Naive thymus-derived CD8-positive, alpha-beta T cell (primary cell): ENCODE measurements around the gene ARHGAP42. TPM values are rescaled to one million over a fixed set of nuclear protein-coding genes. Genes with fewer than 3 reads are reported as not detected.

ENCODE experiments used
- ATAC-seq, 2 donors: fragments of 150-1000 bp; cut with Tn5 transposase in 1 of 2; sonication (Bioruptor Pico), chemical (Tn5 transposase) in 1 of 2; 1 replicate in 1 of 2; 2 replicates in 1 of 2; pipeline ENCODE4 v1.10.0; 2021; ENCODE audit warnings: mild to moderate bottlenecking in 2 of 2, moderate library complexity in 2 of 2
- POLR2A ChIA-PET: fragments of 350-600 bp; sonication (Branson Sonifier 250); formaldehyde crosslinking; loops from one replicate; lab custom pipeline; 2021; ENCODE audit warnings: antibody characterized with exemption; lab: Charles Lee
- DNase-seq, 10 donors: peaks; one replicate each; pipeline versions ENCODE4 v3.0.0 to v3.0.0-alpha.2; 2020 to 2022
- H3K27ac Mint-ChIP-seq, 10 donors: one replicate each; pipeline ENCODE4 v1.8.0; 2020 to 2022; ENCODE audit warnings: mild to moderate bottlenecking in 10 of 10, mixed read lengths in 10 of 10, moderate library complexity in 4 of 10, inconsistent platforms in 1 of 10
- H3K27me3 Mint-ChIP-seq, 5 donors: one replicate each; pipeline ENCODE4 v1.8.0; 2021 to 2022; ENCODE audit warnings: mixed read lengths in 5 of 5
- H3K36me3 Mint-ChIP-seq, 3 donors: one replicate each; pipeline ENCODE4 v1.8.0; 2020 to 2022; ENCODE audit warnings: mixed read lengths in 3 of 3, mild to moderate bottlenecking in 2 of 3, inconsistent platforms in 1 of 3
- H3K4me1 Mint-ChIP-seq, 4 donors: one replicate each; pipeline ENCODE4 v1.8.0; 2021 to 2022; ENCODE audit warnings: mixed read lengths in 4 of 4
- H3K4me3 Mint-ChIP-seq, 10 donors: one replicate each; pipeline ENCODE4 v1.8.0; 2020 to 2022; ENCODE audit warnings: mild to moderate bottlenecking in 10 of 10, mixed read lengths in 10 of 10, moderate library complexity in 6 of 10, inconsistent platforms in 1 of 10
- H3K9me3 Mint-ChIP-seq, 9 donors: one replicate each; pipeline ENCODE4 v1.8.0; 2020 to 2022; ENCODE audit warnings: mixed read lengths in 9 of 9, mild to moderate bottlenecking in 3 of 9, inconsistent platforms in 1 of 9, moderate library complexity in 1 of 9
- polyA plus RNA-seq, 3 donors: library from polyadenylated mRNA; unstranded; fragments of 300-500 nt; fragmentation: Illumina TruSeq; gene quantifications; one replicate each; pipeline ENCODE4 v1.2.3, GENCODE V29; 2021
- total RNA-seq, 8 experiments: library from RNA in 2 of 8; stranded (reverse) in 2 of 8; gene quantifications; one replicate each; pipeline ENCODE4 v1.2.3 and lab custom pipeline; 2021 to 2026

Gene ARHGAP42
- total and polyA plus RNA-seq, 5 experiments from 2014 or later, result 0.38 to 0.93 (median 0.83) TPM; not detected in 2

DNA sequence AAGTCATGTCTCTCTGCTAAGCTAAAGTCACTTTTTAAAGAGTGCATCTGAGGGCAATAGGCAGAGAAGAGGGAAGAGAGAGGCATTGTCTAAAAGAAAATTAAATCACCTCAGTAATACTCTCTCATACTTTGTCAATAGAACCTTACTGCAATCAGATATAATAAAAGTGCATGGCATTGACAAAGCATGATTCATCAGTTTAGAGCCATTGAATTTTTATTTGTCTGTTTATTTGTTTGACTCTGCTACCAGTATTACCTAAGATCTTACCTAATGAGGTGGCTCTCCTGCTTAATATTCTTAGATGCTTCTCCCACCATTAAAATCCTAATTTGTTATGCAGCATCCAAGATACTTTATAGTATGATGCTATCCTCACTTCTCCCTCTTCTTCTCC is 233.5 kb downstream of the ARHGAP42 start:
- Mint-ChIP-seq H3K27me3 (no peaks in the 10 kb centered on the region), H3K4me3 (no peak overlapping the region), H3K4me1 (no peaks in the 10 kb centered on the region), H3K27ac (no peak overlapping the region), H3K9me3 (peaks cover 0 to 1% (median 0%) of the 10 kb centered on the region in 9 donors), H3K36me3 (no peaks in the 10 kb centered on the region)
- POLR2A ChIA-PET, result no interaction called here
- ATAC-seq (no peak), DNase-seq (no peak)

DNA sequence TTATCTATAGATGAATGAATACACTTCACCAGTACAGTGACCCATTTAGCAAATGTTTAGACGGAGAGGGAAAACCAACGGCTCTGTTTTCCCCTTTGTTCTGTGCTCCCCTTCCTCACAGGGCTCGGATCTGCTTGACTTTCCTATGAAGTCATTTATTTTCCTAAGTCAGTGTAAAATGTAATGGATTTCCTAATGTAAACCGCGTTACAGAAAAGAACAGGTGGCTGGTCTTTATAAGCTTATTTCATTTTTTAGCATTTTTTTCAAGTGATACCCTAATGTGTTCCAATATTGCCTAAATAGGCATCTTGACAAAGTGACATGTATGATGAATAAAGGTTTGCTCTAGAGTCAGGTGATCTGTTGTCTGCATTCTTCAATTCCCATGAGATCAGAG is 235.0 kb downstream of the ARHGAP42 start:
- Mint-ChIP-seq H3K4me3 (no peak overlapping the region), H3K27ac (no peak overlapping the region), H3K27me3 (no peaks in the 10 kb centered on the region), H3K9me3 (peaks cover 0 to 1% (median 0%) of the 10 kb centered on the region in 9 donors), H3K36me3 (no peaks in the 10 kb centered on the region), H3K4me1 (no peaks in the 10 kb centered on the region)
- ATAC-seq (no peak), DNase-seq (no peak)
- POLR2A ChIA-PET, result no interaction called here

- no peak overlapping the region for H3K27ac Mint-ChIP-seq
- H3K27me3 Mint-ChIP-seq, result no peaks in the 10 kb centered on the region
- H3K36me3 Mint-ChIP-seq, result no peaks in the 10 kb centered on the region
- ATAC-seq (no peak), DNase-seq (no peak)
- POLR2A ChIA-PET, result no interaction called here
- no peaks in the 10 kb centered on the region for H3K4me1 Mint-ChIP-seq
- H3K4me3 Mint-ChIP-seq, result no peak overlapping the region
- H3K9me3 Mint-ChIP-seq, result no peaks in the 10 kb centered on the region
Observed at GRCh38 chr11:100923555-100923954, 236.5 kb downstream of the ARHGAP42 start.

DNA sequence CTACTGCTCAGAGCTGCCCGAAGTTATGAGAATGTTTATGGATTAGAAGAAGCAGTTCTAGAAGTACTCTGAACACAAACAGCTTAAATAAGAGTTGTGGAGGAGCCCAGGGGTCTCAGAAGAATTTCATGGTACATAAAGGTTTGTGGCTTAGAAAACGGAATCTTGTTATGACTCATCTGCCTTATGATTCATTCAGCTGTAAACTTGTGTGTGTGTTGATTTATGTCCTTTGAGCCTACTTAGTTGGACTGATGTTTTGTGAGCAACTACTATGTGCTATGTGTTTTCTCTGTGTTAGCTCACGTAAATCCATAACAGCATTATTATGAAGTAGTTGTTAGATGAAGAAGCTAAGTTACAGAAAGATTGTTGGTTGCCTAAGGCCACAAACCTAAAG is 238.8 kb downstream of the ARHGAP42 start:
- Mint-ChIP-seq H3K27me3 (no peaks in the 10 kb centered on the region), H3K4me1 (no peaks in the 10 kb centered on the region), H3K36me3 (no peaks in the 10 kb centered on the region), H3K27ac (no peak overlapping the region), H3K9me3 (no peaks in the 10 kb centered on the region), H3K4me3 (no peak overlapping the region)
- ATAC-seq, result no peak
- no peak for DNase-seq
- POLR2A ChIA-PET, result no interaction called here

DNA sequence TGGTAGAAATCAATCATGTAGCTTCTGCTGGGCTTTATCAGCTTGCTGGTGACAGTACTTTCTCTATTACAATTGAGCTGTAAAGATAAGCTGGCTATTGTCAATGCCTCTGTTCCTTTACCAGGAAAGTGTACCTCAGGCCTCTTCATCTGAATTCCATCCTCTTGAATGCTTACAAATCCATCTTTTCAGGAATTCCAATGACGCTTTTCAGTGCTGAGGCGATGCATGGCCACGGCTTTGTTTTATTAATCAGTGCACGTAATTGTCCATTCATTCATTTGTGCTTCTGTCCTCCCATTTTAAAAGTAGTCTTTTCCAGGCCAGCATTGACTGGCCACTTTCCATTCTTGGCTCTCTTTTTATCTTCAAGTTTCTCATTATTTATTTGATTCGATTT is 240.5 kb downstream of the ARHGAP42 start:
- Mint-ChIP-seq H3K36me3 (no peaks in the 10 kb centered on the region), H3K27me3 (no peaks in the 10 kb centered on the region), H3K4me3 (no peak overlapping the region), H3K4me1 (no peaks in the 10 kb centered on the region), H3K27ac (no peak overlapping the region), H3K9me3 (no peaks in the 10 kb centered on the region)
- no peak for ATAC-seq
- no peak for DNase-seq
- POLR2A ChIA-PET, result no interaction called here

- Mint-ChIP-seq H3K4me3 (no peak overlapping the region), H3K9me3 (no peaks in the 10 kb centered on the region), H3K27ac (no peak overlapping the region), H3K36me3 (no peaks in the 10 kb centered on the region), H3K27me3 (no peaks in the 10 kb centered on the region), H3K4me1 (no peaks in the 10 kb centered on the region)
- ATAC-seq (no peak), DNase-seq (no peak)
- POLR2A ChIA-PET, result no interaction called here
Observed at GRCh38 chr11:100928426-100928825, 241.3 kb downstream of the ARHGAP42 start.

- H3K4me3 Mint-ChIP-seq, result no peak overlapping the region
- no peaks in the 10 kb centered on the region for H3K9me3 Mint-ChIP-seq
- H3K27me3 Mint-ChIP-seq, result no peaks in the 10 kb centered on the region
- POLR2A ChIA-PET, result no interaction called here
- no peaks in the 10 kb centered on the region for H3K4me1 Mint-ChIP-seq
- ATAC-seq (no peak), DNase-seq (no peak)
- H3K36me3 Mint-ChIP-seq, result no peaks in the 10 kb centered on the region
- H3K27ac Mint-ChIP-seq, result no peak overlapping the region
Observed at GRCh38 chr11:100929377-100929776, 242.3 kb downstream of the ARHGAP42 start.

GRCh38 chr11:100930185-100930778 is 243.2 kb downstream of the ARHGAP42 start:
- peak in 2 of 10 donors; percentile 9 to 22 for DNase-seq
- H3K9me3 Mint-ChIP-seq, result no peaks in the 10 kb centered on the region
- H3K27me3 Mint-ChIP-seq, result no peaks in the 10 kb centered on the region
- ATAC-seq, result no peak
- H3K4me1 Mint-ChIP-seq, result no peaks in the 10 kb centered on the region
- H3K4me3 Mint-ChIP-seq, result no peak overlapping the region
- POLR2A ChIA-PET, result no interaction called here
- no peaks in the 10 kb centered on the region for H3K36me3 Mint-ChIP-seq
- no peak overlapping the region for H3K27ac Mint-ChIP-seq

DNA sequence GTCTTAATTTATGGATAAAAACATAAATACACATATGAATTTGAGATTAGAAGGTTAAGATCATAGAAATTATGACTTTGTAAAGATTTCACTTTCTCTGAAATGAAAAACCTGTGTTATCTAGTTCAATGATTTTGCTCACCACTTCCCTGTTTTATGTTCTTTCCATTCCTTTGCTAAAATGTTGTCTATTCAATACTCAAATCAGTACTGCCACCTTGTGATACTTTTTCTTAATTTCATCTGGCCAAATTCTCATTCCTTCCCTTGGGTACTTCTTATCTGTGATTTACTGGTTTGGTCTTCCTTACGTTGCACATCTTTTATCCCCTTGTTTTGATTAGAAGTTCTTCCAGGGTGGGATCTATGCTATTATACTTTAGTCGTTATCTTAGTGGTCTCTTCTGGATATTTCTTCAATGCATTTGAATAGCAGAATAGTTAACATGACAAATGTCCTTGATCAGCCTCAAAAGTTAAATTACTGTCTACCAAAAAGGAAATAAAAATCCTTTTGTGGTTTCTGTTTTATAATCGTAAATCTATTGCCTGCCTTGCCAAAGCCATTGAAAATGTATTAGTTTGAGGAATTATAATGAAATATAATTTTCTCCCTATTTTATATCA is 245.5 kb downstream of the ARHGAP42 start:
- Mint-ChIP-seq H3K36me3 (no peaks in the 10 kb centered on the region), H3K27me3 (no peaks in the 10 kb centered on the region), H3K4me3 (no peak overlapping the region), H3K9me3 (no peaks in the 10 kb centered on the region), H3K4me1 (no peaks in the 10 kb centered on the region), H3K27ac (no peak overlapping the region)
- ATAC-seq, result no peak
- POLR2A ChIA-PET, result no interaction called here
- no peak for DNase-seq

GRCh38 chr11:100936781-100937180 is 249.7 kb downstream of the ARHGAP42 start:
- Mint-ChIP-seq H3K27me3 (peaks cover 0 to 5% (median 0%) of the 10 kb centered on the region in 5 donors), H3K4me1 (no peaks in the 10 kb centered on the region), H3K4me3 (no peak overlapping the region), H3K9me3 (no peaks in the 10 kb centered on the region), H3K27ac (no peak overlapping the region), H3K36me3 (no peaks in the 10 kb centered on the region)
- no peak for DNase-seq
- POLR2A ChIA-PET, result no interaction called here
- no peak for ATAC-seq

DNA sequence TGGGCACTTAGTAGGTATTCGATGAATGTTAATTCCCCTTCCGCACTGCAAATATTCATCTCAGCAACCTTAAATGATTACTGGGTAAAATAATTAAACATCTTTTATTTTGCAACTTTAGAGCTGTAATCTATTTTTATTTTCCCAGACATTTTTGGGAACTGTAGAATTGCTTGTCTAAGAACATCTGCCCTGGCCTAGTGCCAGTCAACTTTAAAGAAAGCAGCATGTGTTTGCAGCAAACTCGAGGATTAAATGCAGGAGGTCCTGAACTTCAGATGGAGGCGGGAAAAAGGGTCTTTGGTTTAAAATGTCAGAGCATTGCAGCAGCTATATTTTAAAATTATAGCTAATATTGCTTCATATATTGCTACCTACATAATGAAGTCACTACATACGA is 252.5 kb downstream of the ARHGAP42 start:
- no peak for ATAC-seq
- DNase-seq, result no peak
- Mint-ChIP-seq H3K4me3 (no peak overlapping the region), H3K4me1 (no peaks in the 10 kb centered on the region), H3K36me3 (no peaks in the 10 kb centered on the region), H3K27me3 (peaks cover 0 to 5% (median 0%) of the 10 kb centered on the region in 5 donors), H3K9me3 (no peaks in the 10 kb centered on the region), H3K27ac (no peak overlapping the region)
- POLR2A ChIA-PET, result no interaction called here

DNA sequence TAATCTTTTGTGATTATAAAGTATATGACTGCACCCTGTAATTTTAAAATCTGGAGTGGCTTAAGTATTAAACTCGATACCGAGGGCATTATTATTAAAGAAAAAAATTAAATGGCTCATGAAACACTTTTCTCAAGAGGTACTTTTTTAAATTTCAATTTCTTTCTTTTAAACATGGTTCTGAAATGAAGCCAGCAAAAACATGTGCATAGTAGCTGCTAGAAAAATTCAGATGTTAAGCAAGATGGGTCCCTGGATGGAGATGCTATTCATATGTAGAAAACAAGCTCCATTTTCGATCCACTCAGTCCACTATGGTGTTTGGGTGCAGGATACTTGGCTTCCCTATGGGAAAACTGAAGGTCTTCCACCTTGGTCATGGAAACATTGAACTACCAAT is 253.0 kb downstream of the ARHGAP42 start:
- Mint-ChIP-seq H3K36me3 (no peaks in the 10 kb centered on the region), H3K4me3 (no peak overlapping the region), H3K4me1 (no peaks in the 10 kb centered on the region), H3K27me3 (peaks cover 0 to 5% (median 0%) of the 10 kb centered on the region in 5 donors), H3K9me3 (no peaks in the 10 kb centered on the region), H3K27ac (no peak overlapping the region)
- POLR2A ChIA-PET, result no interaction called here
- ATAC-seq, result no peak
- DNase-seq, result no peak

GRCh38 chr11:100941033-100941432 is 253.9 kb downstream of the ARHGAP42 start:
- Mint-ChIP-seq H3K4me3 (no peak overlapping the region), H3K9me3 (no peaks in the 10 kb centered on the region), H3K27me3 (peaks cover 0 to 5% (median 0%) of the 10 kb centered on the region in 5 donors), H3K36me3 (no peaks in the 10 kb centered on the region), H3K27ac (no peak overlapping the region), H3K4me1 (no peaks in the 10 kb centered on the region)
- POLR2A ChIA-PET, result no interaction called here
- no peak for ATAC-seq
- no peak for DNase-seq

- H3K27ac Mint-ChIP-seq, result no peak overlapping the region
- no peak overlapping the region for H3K4me3 Mint-ChIP-seq
- ATAC-seq (no peak), DNase-seq (no peak)
- H3K9me3 Mint-ChIP-seq, result no peaks in the 10 kb centered on the region
- no peaks in the 10 kb centered on the region for H3K36me3 Mint-ChIP-seq
- no peaks in the 10 kb centered on the region for H3K4me1 Mint-ChIP-seq
- POLR2A ChIA-PET, result no interaction called here
- peaks cover 0 to 5% (median 0%) of the 10 kb centered on the region in 5 donors for H3K27me3 Mint-ChIP-seq
Observed at GRCh38 chr11:100942016-100942415, 254.9 kb downstream of the ARHGAP42 start.
